HCT116 (cell line): ENCODE measurements around the gene TMC3. TPM values are rescaled to one million over a fixed set of nuclear protein-coding genes. Genes with fewer than 3 reads are reported as not detected.

Experiments
- ATAC-seq: fragments of 200-7000 bp; cut with Tn5 transposase; 2 replicates; pipeline ENCODE4 v1.9.1; 2020; ENCODE audit warnings: mild to moderate bottlenecking, moderate library complexity
- BruUV-seq: library from RNA; stranded (reverse); fragments of 400-500 nt; replicated peaks from 2 replicates; lab custom pipeline; 2021; lab: Mats Ljungman, UMichigan
- CTCF ChIA-PET: fragments of 300-600 bp; sonication (Branson Sonifier 250); formaldehyde crosslinking; loops from one replicate; lab custom pipeline; 2021; ENCODE audit warnings: antibody characterized with exemption; lab: Charles Lee
- POLR2A ChIA-PET: fragments of 300-600, 350-600 bp; sonication (Branson Sonifier 250); formaldehyde crosslinking; loops from one replicate; lab custom pipeline; 2021; ENCODE audit warnings: antibody characterized with exemption; lab: Charles Lee
- RAD21 ChIA-PET, 2 experiments: fragments of 300-600 bp; sonication (Branson Sonifier 250); formaldehyde crosslinking; loops; one replicate each; lab custom pipeline; 2023; ENCODE audit warnings: low total read pairs in 2 of 2; ENCODE audit not compliant: uncharacterized antibody in 2 of 2, unreplicated experiment in 2 of 2, low non-redundant PET in 1 of 2; lab: Charles Lee
- DNase-seq: peaks from one replicate; pipeline ENCODE4 v3.0.0-alpha.2; 2010; ENCODE audit warnings: low read depth, low spot score
- H2AFZ ChIP-seq: fragments of 200-600 bp; shearing (Covaris generic), sonication (generic); 2 replicates; pipeline ENCODE4 v1.6.1; 2017; ENCODE audit warnings: low read depth, mixed run types, mixed read lengths, antibody characterized with exemption, low read length; ENCODE audit not compliant: poor library complexity, severe bottlenecking
- H3K27ac ChIP-seq: 2 replicates; pipeline ENCODE4 v1.5.1; 2012; ENCODE audit warnings: low read depth, low read length
- H3K27me3 ChIP-seq: fragments of 200-600 bp; sonication (generic); 2 replicates; pipeline ENCODE4 v1.6.1; 2016; ENCODE audit warnings: mixed run types, low read length, mixed read lengths; ENCODE audit not compliant: insufficient read depth
- H3K36me3 ChIP-seq, 2 experiments: fragments of 200-500 bp in 1 of 2; fragments of 200-600 bp in 1 of 2; sonication (Bioruptor generic) in 1 of 2; sonication (generic) in 1 of 2; 2 replicates each; pipeline versions ENCODE4 v1.5.1 to v1.6.1; 2014 to 2016; ENCODE audit warnings: low read length in 2 of 2, inconsistent platforms in 1 of 2, mixed read lengths in 1 of 2, mixed run types in 1 of 2; ENCODE audit not compliant: insufficient read depth in 2 of 2, control insufficient read depth in 1 of 2
- H3K4me1 ChIP-seq, 2 experiments: fragments of 200-600 bp in 1 of 2; sonication (generic) in 1 of 2; 2 replicates each; pipeline versions ENCODE4 v1.5.1 to v1.6.1; 2012 to 2017; ENCODE audit warnings: low read length in 2 of 2, inconsistent platforms in 1 of 2, mild to moderate bottlenecking in 1 of 2, mixed read lengths in 1 of 2, mixed run types in 1 of 2, moderate library complexity in 1 of 2; ENCODE audit not compliant: insufficient read depth in 2 of 2, control insufficient read depth in 1 of 2
- H3K4me2 ChIP-seq: fragments of 200-600 bp; sonication (generic); 2 replicates; pipeline ENCODE4 v1.6.1; 2017; ENCODE audit warnings: mixed run types, low read length, mixed read lengths
- H3K4me3 ChIP-seq, 2 experiments: fragments of 200-600 bp in 1 of 2; sonication (generic) in 1 of 2; replicated peaks in 1 of 2; 2 replicates each; pipeline ENCODE4 v1.5.1; 2011 to 2016; ENCODE audit warnings: low read length in 2 of 2, control low read depth in 1 of 2, low read depth in 1 of 2, mild to moderate bottlenecking in 1 of 2, mixed read lengths in 1 of 2, mixed run types in 1 of 2
- H3K79me2 ChIP-seq: fragments of 200-600 bp; sonication (generic); 2 replicates; pipeline ENCODE4 v1.6.1; 2017; ENCODE audit warnings: mild to moderate bottlenecking, mixed run types, low read length, moderate library complexity, mixed read lengths; ENCODE audit not compliant: insufficient read depth
- H3K9ac ChIP-seq: fragments of 200-600 bp; sonication (generic); 2 replicates; pipeline ENCODE4 v1.6.1; 2016; ENCODE audit warnings: low read length, mixed read lengths
- H3K9me2 ChIP-seq: fragments of 200-600 bp; sonication (generic), shearing (Covaris generic); 2 replicates; pipeline ENCODE4 v1.6.1; 2017; ENCODE audit warnings: mixed run types, mild to moderate bottlenecking, moderate library complexity; ENCODE audit not compliant: insufficient read depth
- H3K9me3 ChIP-seq, 2 experiments: fragments of 200-500 bp in 1 of 2; fragments of 200-600 bp in 1 of 2; sonication (Bioruptor generic) in 1 of 2; sonication (generic) in 1 of 2; 2 replicates each; pipeline ENCODE4 v1.6.1; 2014 to 2017; ENCODE audit warnings: low read length in 2 of 2, mixed read lengths in 2 of 2, inconsistent platforms in 1 of 2, low read depth in 1 of 2, mild to moderate bottlenecking in 1 of 2, mixed run types in 1 of 2, moderate library complexity in 1 of 2; ENCODE audit not compliant: control insufficient read depth in 1 of 2, insufficient read depth in 1 of 2
- H4K20me1 ChIP-seq: fragments of 200-600 bp; sonication (generic), shearing (Covaris generic); 2 replicates; pipeline ENCODE4 v1.6.1; 2017; ENCODE audit warnings: mixed run types, mild to moderate bottlenecking, moderate library complexity; ENCODE audit not compliant: insufficient read depth
- ATF3 ChIP-seq: IDR thresholded peaks from 2 replicates; pipeline ENCODE4 v1.6.1; 2012
- EGR1 ChIP-seq: IDR thresholded peaks from 2 replicates; pipeline ENCODE4 v1.6.1; 2012; ENCODE audit warnings: low read depth
- EZH2phosphoT487 ChIP-seq: fragments of 200-600 bp; IDR thresholded peaks from 2 replicates; pipeline ENCODE4 v1.6.1; 2018; ENCODE audit warnings: antibody characterized with exemption, borderline replicate concordance
- JUND ChIP-seq: IDR thresholded peaks from 2 replicates; pipeline ENCODE4 v1.6.1; 2012
- intact Hi-C: fragments of 100-400 bp; cut with micrococcal nuclease; formaldehyde crosslinking; loops from 2 replicates; pipeline ENCODE4 v1.10.0; 2022
- total RNA-seq: library from RNA; stranded (reverse); gene quantifications from one replicate; pipeline ENCODE4 v1.2.1, GENCODE V29; 2021; ENCODE audit not compliant: unreplicated experiment
- TF ChIP-seq, protein P1 (sequence below): IDR thresholded peaks from 2 replicates; pipeline ENCODE4 v1.6.1; 2012; ENCODE audit warnings: low read depth
- TF ChIP-seq, protein P2 (sequence below), 3 experiments: fragments of 200-600 bp in 1 of 3; sonication (generic) in 1 of 3; IDR thresholded peaks in 2 of 3; conservative IDR thresholded peaks in 1 of 3; 2 replicates each; pipeline ENCODE4 v1.5.1; 2012 to 2017; ENCODE audit warnings: low read depth in 2 of 3, low read length in 2 of 3, antibody characterized with exemption in 1 of 3, borderline replicate concordance in 1 of 3, control low read depth in 1 of 3, mild to moderate bottlenecking in 1 of 3, mixed read lengths in 1 of 3, mixed run types in 1 of 3, moderate library complexity in 1 of 3; ENCODE audit not compliant: insufficient read depth in 1 of 3

TMC3 gene
- total RNA-seq, 1 experiment from 2014 or later, result not detected

GRCh38 chr15:81282606-81282895 is 91.5 kb downstream of the TMC3 start (continued):
- TF ChIP-seq, protein P1, sequence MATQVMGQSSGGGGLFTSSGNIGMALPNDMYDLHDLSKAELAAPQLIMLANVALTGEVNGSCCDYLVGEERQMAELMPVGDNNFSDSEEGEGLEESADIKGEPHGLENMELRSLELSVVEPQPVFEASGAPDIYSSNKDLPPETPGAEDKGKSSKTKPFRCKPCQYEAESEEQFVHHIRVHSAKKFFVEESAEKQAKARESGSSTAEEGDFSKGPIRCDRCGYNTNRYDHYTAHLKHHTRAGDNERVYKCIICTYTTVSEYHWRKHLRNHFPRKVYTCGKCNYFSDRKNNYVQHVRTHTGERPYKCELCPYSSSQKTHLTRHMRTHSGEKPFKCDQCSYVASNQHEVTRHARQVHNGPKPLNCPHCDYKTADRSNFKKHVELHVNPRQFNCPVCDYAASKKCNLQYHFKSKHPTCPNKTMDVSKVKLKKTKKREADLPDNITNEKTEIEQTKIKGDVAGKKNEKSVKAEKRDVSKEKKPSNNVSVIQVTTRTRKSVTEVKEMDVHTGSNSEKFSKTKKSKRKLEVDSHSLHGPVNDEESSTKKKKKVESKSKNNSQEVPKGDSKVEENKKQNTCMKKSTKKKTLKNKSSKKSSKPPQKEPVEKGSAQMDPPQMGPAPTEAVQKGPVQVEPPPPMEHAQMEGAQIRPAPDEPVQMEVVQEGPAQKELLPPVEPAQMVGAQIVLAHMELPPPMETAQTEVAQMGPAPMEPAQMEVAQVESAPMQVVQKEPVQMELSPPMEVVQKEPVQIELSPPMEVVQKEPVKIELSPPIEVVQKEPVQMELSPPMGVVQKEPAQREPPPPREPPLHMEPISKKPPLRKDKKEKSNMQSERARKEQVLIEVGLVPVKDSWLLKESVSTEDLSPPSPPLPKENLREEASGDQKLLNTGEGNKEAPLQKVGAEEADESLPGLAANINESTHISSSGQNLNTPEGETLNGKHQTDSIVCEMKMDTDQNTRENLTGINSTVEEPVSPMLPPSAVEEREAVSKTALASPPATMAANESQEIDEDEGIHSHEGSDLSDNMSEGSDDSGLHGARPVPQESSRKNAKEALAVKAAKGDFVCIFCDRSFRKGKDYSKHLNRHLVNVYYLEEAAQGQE, result no peak
- TF ChIP-seq, protein P2, sequence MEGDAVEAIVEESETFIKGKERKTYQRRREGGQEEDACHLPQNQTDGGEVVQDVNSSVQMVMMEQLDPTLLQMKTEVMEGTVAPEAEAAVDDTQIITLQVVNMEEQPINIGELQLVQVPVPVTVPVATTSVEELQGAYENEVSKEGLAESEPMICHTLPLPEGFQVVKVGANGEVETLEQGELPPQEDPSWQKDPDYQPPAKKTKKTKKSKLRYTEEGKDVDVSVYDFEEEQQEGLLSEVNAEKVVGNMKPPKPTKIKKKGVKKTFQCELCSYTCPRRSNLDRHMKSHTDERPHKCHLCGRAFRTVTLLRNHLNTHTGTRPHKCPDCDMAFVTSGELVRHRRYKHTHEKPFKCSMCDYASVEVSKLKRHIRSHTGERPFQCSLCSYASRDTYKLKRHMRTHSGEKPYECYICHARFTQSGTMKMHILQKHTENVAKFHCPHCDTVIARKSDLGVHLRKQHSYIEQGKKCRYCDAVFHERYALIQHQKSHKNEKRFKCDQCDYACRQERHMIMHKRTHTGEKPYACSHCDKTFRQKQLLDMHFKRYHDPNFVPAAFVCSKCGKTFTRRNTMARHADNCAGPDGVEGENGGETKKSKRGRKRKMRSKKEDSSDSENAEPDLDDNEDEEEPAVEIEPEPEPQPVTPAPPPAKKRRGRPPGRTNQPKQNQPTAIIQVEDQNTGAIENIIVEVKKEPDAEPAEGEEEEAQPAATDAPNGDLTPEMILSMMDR (IDR thresholded peaks at IDR 0.05 in 2 of 3, conservative IDR thresholded peaks at IDR 0.05 in 1 of 3; ENCODE audit: borderline replicate concordance in 1 of 3, insufficient read depth in 1 of 3, low read depth in 2 of 3, low read length in 2 of 3), result no peak
- no peak for TF ChIP-seq ATF3
- TF ChIP-seq JUND, result no peak
- no peak for TF ChIP-seq EGR1
- TF ChIP-seq EZH2phosphoT487, result no peak

DNA sequence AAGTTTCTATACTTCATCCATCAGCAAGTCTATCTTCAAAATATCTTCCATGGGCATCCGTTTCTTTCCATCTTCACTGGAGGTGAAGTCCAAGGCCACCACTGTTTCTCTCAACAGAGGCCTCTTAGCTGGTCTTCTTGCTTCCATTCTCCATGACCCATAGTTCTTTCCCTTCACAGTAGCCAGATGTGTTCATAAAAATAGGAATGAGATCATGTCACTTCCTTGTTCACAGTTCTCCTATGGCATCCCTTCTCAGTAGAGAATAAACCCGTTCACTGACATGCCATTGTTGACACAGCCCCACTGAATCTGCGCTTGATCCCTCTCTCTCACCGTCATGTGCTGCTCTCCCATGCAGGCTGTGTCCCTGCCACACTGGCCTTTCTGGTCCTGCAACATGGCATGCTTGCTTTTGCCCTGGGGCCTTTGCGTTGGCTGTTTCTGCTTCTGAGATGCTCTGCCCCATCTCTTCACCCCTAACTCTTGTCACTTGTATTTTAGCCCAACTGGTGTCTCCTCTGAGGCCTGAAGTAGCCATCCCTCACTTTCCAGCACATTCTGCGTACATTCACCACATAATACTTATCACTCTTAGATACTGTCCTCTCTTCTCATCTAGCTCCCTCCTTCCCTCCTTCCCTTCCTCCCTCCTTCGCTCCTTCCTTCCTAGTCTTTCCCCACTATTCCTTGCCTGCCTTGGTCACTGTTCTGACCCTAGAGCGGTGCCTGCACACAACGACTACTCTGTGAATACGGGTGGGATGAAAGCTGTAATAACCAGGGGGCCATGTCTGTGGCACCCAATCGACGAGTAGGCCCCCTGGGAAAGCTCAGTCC is 92.0 kb downstream of the TMC3 start:
- H3K36me3 ChIP-seq, result no peaks in the 10 kb centered on the region
- TF ChIP-seq ATF3, result no peak
- RAD21 ChIA-PET, result no interaction called here
- DNase-seq, result no peak
- no peaks in the 10 kb centered on the region for H3K9me2 ChIP-seq
- H3K79me2 ChIP-seq, result no peaks in the 10 kb centered on the region
- H2AFZ ChIP-seq, result no peak overlapping the region
- H3K27ac ChIP-seq, result no peak overlapping the region
- CTCF ChIA-PET, result no interaction called here
- no TSS peak for BruUV-seq
- POLR2A ChIA-PET, result interaction anchor here (1.2 kb wide), 1 partner anchor 42 kb away, joined by 3 read pairs; the partner anchor contains the start of gene STARD5
- no peaks in the 10 kb centered on the region for H3K4me1 ChIP-seq
- H3K27me3 ChIP-seq, result no peaks in the 10 kb centered on the region
- no peaks in the 10 kb centered on the region for H4K20me1 ChIP-seq
- no peak overlapping the region for H3K9ac ChIP-seq
- intact Hi-C loops, result loop anchor here (2.0 kb wide), 1 partner anchor 47 kb away; no protein-coding TSS in a partner anchor
- ATAC-seq, result no peak
- H3K4me2 ChIP-seq, result no peak overlapping the region
- H3K9me3 ChIP-seq, result no peaks in the 10 kb centered on the region
- H3K4me3 ChIP-seq, result no peak overlapping the region
